GM12801 (cell line): ENCODE results near the gene HIBADH.

Experiments
- CTCF ChIP-seq: IDR thresholded peaks from one replicate; pipeline ENCODE4 v1.5.1; 2011; ENCODE audit warnings: control low read depth; ENCODE audit not compliant: insufficient read length; ENCODE audit errors: extremely low read depth

The HIBADH gene

GRCh38 chr7:27514861-27515260, 147.8 kb downstream of the HIBADH start:
- TF ChIP-seq CTCF: no peak

- TF ChIP-seq CTCF: no peak
Observed at GRCh38 chr7:27513885-27514284, 148.8 kb downstream of the HIBADH start.

GRCh38 chr7:27510541-27510940, 152.1 kb downstream of the HIBADH start:
- no peak for TF ChIP-seq CTCF

GRCh38 chr7:27501001-27501400, 161.7 kb downstream of the HIBADH start:
- TF ChIP-seq CTCF: no peak

- TF ChIP-seq CTCF: no peak
Observed at GRCh38 chr7:27492224-27492623, 170.5 kb downstream of the HIBADH start.

- TF ChIP-seq CTCF: no peak
Observed at GRCh38 chr7:27491534-27491933, 171.1 kb downstream of the HIBADH start.

GRCh38 chr7:27487509-27487908, 175.2 kb downstream of the HIBADH start:
- no peak for TF ChIP-seq CTCF

- TF ChIP-seq CTCF: no peak
Observed at GRCh38 chr7:27484451-27484850, 178.2 kb downstream of the HIBADH start.
